ENCODE data around the gene KRTAP5-5.
"Not testable (repeated sequence)": the region's sequence is repeated elsewhere in the genome, so short reads cannot be mapped to it uniquely, and the experiment has no call there.

The KRTAP5-5 gene

DNA sequence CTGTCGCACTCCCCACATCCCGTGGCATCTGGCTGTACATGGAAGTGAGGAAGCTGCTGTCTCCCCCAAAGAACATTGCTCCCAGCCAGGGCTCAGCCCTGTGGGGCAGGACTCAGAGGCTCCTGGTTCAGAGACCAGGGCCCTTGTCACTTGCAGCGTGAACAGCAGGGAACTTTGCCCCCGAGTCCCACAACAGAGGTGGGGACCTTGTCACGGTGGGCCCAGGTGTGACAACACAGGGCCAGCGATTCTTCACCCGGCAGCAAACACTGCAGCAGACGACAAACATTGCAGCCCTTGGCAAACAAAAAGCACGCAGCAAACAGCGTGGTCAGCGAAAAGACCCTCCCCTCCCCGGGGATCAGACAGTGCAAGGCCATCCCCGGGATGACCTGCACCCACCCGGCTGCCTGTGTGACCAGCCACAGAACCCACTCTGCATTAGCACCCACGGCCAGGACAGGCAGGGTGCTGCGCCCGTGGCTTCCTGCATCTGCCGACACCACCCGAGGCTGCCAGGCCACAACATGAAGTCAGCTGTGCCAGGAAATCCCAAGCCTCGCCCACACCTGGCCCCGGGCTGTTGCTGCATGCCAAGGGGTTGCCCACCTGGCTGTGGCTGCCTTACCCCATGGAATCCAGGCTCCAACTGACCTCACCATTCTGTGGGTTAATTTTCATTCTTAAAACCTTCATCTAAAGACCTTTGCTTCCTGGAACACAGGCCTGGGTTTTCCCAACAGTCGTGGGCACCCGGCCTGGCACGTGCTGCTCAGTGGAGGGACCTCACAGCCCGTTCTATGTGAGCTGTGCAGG, 32.1 kb downstream of the KRTAP5-5 start:
- H3K4me3 ChIP-seq (ENCODE audit: low read length); H3K9me3 ChIP-seq (ENCODE audit: low read length); H3K4me1 ChIP-seq (ENCODE audit: insufficient read depth, low read length); H3K36me3 ChIP-seq (ENCODE audit: insufficient read depth, low read length); H2AFZ ChIP-seq (ENCODE audit: low read depth, low read length): not testable (repeated sequence)
- H3K27me3 ChIP-seq (ENCODE audit: insufficient read depth, low read length): peaks cover 15% of the 10 kb centered on the region

DNA sequence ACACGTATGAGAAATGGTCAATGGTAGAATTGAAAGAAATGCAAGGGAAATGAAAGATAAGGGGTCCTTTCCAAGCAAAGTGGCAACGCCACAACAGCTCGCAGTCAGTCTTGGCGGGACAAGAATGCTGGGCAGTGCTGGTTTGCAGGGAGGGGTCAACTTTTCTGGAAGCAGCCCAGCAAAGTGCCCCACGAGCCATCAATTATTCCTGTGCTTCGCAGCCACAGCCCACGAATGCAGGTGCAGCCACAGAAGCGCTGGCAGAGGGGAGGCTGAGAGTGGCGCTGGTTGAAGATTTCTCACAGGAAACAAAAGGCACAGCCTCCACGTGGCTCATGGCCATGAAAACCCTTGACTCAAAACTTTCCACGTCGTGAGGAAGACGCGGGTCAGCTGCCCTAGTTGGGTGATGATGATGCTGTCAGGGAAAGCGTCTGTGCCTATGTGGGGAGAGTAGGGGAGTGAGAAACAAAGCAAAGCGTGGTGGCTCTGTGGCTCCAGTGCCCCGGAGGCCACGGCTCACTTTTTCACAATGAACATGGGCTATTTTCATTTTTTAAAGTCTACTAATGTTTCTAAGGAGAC, 33.2 kb downstream of the KRTAP5-5 start:
- H2AFZ ChIP-seq (ENCODE audit: low read depth, low read length): not testable (repeated sequence)

DNA sequence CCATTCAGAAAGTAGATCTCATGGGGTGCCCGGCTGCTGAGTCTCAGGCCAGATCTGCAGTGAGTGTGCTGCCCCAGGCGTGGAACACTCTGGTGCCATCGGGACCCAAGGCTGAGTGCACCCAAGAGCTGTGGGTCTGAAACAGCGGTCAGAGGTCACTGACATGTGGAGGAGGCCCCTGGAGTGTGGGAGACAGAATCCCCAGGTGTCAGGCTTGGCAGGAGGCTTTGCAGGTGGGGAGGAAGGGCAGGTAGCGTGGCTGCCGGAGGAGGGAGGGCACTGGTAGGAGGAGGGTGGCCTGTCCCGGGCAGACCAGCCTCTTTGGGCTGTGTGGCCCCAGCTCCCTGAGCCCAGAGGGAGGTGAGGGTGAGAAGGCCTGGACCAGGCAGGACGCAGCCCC, 35.7 kb downstream of the KRTAP5-5 start:
- Histone ChIP-seq H2AFZ (ENCODE audit: low read depth, low read length) (no peak overlapping the region), H3K4me3 (ENCODE audit: low read length) (no peak overlapping the region), H3K36me3 (ENCODE audit: insufficient read depth, low read length) (no peaks in the 10 kb centered on the region), H3K27me3 (ENCODE audit: insufficient read depth, low read length) (peaks cover 12% of the 10 kb centered on the region), H3K4me1 (ENCODE audit: insufficient read depth, low read length) (no peaks in the 10 kb centered on the region), H3K9me3 (ENCODE audit: low read length) (no peaks in the 10 kb centered on the region)

More for the DNA sequence above, 33.2 kb downstream of the KRTAP5-5 start:
- H3K4me3 ChIP-seq (ENCODE audit: low read length); H3K36me3 ChIP-seq (ENCODE audit: insufficient read depth, low read length); H3K9me3 ChIP-seq (ENCODE audit: low read length); H3K4me1 ChIP-seq (ENCODE audit: insufficient read depth, low read length): not testable (repeated sequence)
- peaks cover 17% of the 10 kb centered on the region for H3K27me3 ChIP-seq (ENCODE audit: insufficient read depth, low read length)

DNA sequence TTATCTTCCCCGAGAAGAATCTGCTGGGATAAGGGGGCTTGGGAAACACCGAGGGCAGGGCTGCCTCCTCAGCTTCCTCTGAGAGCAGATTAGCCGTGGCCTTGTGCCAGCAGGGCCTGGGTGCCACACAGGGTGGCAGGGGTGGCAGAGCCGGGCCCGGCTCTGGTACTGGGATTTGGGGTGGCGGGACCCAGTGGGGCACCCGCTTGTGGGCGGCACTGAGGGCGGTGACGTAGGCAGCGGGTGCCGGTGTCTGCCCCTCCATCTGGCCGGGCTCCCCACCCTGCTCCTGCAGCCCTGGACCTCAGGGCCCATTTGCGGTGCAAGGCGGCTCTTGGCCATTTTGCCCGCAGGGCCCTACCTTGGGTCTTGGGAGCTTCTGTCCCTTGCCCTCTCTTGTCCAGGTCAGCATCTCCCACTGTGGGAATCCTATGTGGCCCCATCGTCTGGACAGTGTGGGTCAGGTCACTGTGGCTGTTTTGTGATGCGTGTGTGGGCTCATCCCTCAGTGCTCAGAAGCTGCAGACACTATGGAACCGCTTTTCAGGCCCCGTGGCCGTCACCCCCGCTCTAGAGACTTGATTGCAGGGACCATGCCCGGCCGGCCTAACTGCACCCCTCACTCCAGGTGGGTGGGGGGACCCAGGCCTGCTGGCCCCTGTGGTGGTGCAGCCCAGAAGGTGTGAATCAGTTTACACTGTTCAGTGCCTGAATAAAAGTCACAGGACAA, 37.7 kb downstream of the KRTAP5-5 start:
- Histone ChIP-seq H2AFZ (ENCODE audit: low read depth, low read length) (no peak overlapping the region), H3K27me3 (ENCODE audit: insufficient read depth, low read length) (peaks cover 7% of the 10 kb centered on the region), H3K9me3 (ENCODE audit: low read length) (no peaks in the 10 kb centered on the region), H3K36me3 (ENCODE audit: insufficient read depth, low read length) (no peaks in the 10 kb centered on the region), H3K4me3 (ENCODE audit: low read length) (no peak overlapping the region), H3K4me1 (ENCODE audit: insufficient read depth, low read length) (no peaks in the 10 kb centered on the region)

DNA sequence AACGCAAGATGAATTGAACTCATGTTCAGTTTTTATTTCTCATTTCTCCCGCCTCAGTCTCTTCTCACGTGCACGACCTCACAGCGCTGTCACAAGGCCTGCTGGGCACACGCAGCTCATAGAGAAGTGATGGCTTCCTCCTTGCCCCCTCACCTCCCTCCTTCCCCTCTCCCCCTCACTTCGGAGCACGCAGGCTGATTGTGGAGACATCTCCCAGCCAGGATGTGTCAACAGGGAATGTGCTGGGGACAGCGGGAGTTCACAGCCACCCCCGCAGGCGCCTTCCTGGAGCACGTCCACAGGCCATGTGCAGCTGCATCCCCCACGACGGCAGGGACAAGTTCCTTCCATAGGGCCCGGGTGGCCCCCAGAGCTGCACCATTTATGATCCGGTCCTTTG, 38.3 kb downstream of the KRTAP5-5 start:
- Histone ChIP-seq H3K9me3 (ENCODE audit: low read length) (no peaks in the 10 kb centered on the region), H2AFZ (ENCODE audit: low read depth, low read length) (no peak overlapping the region), H3K36me3 (ENCODE audit: insufficient read depth, low read length) (no peaks in the 10 kb centered on the region), H3K4me3 (ENCODE audit: low read length) (no peak overlapping the region), H3K27me3 (ENCODE audit: insufficient read depth, low read length) (peaks cover 10% of the 10 kb centered on the region), H3K4me1 (ENCODE audit: insufficient read depth, low read length) (no peaks in the 10 kb centered on the region)

DNA sequence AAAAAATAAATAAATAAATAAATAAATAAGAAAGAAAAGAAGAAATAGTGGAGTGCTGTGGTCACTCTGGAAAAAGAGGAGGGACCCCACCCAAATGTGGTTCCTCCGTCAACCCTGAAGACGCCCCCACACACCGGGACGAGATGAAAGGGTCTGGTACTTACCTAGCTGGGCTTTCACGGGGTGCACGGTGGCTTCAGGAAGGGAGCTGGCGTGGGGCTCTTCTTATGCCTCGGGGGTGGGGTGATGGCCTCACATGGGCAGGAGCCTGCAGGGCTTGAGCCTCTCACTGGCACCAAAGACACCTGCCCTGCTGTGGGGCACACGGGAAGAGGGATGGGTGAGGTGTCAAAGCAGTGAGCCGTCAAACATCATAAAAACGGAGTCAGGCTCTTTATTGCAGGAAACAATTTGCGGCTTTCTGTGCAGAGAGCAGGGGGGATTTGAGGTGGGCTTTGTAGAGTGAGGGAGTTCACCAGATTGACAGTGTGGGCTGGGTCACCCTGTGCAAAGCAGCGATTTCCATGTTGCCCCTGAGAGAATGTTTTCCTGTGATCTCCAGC, 39.4 kb downstream of the KRTAP5-5 start:
- Histone ChIP-seq H3K4me3 (ENCODE audit: low read length) (no peak overlapping the region), H2AFZ (ENCODE audit: low read depth, low read length) (no peak overlapping the region), H3K36me3 (ENCODE audit: insufficient read depth, low read length) (no peaks in the 10 kb centered on the region), H3K27me3 (ENCODE audit: insufficient read depth, low read length) (peaks cover 15% of the 10 kb centered on the region), H3K9me3 (ENCODE audit: low read length) (no peaks in the 10 kb centered on the region), H3K4me1 (ENCODE audit: insufficient read depth, low read length) (no peaks in the 10 kb centered on the region)

DNA sequence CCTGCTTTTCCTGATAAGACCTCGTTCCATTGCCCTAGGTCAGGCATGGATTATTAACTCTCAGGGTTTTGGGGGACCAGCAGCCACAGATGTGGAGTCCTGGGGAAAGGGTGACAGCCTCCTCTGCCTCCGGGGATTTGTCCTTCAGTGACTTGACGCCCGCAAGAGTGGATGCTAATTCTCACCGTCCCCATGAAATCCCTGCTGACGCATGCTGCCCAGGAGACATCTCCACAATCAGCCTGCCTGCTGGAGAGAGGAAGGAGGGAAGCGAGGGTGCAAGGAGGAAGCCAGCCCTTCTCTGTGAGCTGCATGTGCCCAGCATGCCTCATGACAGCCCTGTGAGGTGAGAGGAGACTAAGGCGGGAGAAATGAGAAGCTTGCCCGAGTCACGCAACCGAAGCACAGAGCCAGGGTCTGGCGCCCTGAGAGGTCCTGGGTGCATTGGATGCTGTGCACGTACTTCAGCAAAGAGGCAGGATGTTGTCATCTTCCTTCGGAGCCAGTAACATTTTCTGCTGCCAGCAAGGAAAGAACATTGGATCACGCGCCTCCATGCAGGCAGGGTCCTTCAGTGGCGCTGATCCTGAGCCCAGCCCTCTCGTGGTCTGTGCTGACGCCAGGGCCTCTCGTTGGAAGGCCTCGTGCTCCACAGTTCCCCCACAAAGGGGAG, 40.1 kb downstream of the KRTAP5-5 start:
- H3K4me3 ChIP-seq (ENCODE audit: low read length): no peak overlapping the region
- H2AFZ ChIP-seq (ENCODE audit: low read depth, low read length): no peak overlapping the region
- H3K36me3 ChIP-seq (ENCODE audit: insufficient read depth, low read length): no peaks in the 10 kb centered on the region
- H3K9me3 ChIP-seq (ENCODE audit: low read length): no peaks in the 10 kb centered on the region
- H3K4me1 ChIP-seq (ENCODE audit: insufficient read depth, low read length): no peaks in the 10 kb centered on the region
- peaks cover 16% of the 10 kb centered on the region for H3K27me3 ChIP-seq (ENCODE audit: insufficient read depth, low read length)

DNA sequence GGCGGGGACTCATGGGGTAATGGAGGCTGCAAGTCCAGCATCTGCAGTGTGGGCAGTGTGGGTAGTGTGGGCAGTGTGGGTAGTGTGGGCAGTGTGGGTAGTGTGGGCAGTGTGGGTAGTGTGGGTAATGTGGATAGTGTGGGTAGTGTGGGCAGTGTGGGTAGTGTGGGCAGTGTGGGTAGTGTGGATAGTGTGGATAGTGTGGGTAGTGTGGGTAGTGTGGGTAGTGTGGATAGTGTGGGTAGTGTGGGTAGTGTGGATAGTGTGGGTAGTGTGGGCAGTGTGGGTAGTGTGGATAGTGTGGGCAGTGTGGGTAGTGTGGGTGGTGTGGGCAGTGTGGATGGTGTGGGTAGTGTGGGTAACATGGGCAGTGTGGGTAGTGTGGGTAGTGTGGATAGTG, 40.9 kb downstream of the KRTAP5-5 start:
- H3K36me3 ChIP-seq (ENCODE audit: insufficient read depth, low read length); H3K4me3 ChIP-seq (ENCODE audit: low read length); H3K4me1 ChIP-seq (ENCODE audit: insufficient read depth, low read length); H3K9me3 ChIP-seq (ENCODE audit: low read length); H2AFZ ChIP-seq (ENCODE audit: low read depth, low read length): not testable (repeated sequence)
- H3K27me3 ChIP-seq (ENCODE audit: insufficient read depth, low read length): peaks cover 20% of the 10 kb centered on the region

DNA sequence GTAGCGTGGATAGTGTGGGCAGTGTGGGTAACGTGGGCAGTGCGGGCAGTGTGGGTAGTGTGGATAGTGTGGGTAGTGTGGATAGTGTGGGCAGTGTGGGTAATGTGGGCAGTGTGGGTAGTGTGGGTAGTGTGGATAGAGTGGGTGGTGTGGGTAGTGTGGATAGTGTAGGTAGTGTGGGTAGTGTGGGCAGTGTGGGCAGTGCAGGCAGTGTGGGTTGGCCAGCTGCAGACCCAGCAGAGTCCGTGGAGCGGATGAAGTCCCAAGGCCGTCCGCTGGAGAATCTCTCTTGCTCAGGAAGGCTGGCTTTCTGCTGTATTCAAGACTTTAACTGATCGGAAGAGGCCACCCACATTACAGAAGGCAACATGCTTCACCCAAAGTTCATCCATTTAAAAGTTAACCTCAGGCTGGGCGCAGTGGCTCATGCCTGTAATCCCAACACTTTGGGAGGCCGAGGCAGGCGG, 41.4 kb downstream of the KRTAP5-5 start:
- H3K36me3 ChIP-seq (ENCODE audit: insufficient read depth, low read length): no peaks in the 10 kb centered on the region
- no peak overlapping the region for H3K4me3 ChIP-seq (ENCODE audit: low read length)
- no peaks in the 10 kb centered on the region for H3K4me1 ChIP-seq (ENCODE audit: insufficient read depth, low read length)
- no peaks in the 10 kb centered on the region for H3K9me3 ChIP-seq (ENCODE audit: low read length)
- H2AFZ ChIP-seq (ENCODE audit: low read depth, low read length): no peak overlapping the region
- H3K27me3 ChIP-seq (ENCODE audit: insufficient read depth, low read length): peaks cover 20% of the 10 kb centered on the region

DNA sequence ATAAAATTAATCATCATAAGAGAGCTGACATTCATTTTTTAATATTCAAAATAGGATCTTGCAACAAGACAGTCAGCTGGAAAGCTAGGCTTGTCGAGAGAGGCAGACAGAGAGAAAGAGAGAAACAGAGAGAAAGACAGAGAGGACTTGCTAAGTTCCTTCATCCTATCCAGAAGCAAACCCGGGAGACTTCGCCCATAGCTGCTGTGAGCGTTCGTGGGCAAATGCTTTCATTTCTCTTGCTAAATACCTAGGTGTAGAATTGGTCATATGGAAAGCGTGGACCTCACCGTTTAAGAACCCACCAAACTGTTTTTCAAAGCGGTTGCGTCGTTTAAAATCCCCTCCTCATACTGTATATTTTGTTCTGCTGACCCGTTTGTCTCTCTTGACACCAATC, 42.1 kb downstream of the KRTAP5-5 start:
- H3K27me3 ChIP-seq (ENCODE audit: insufficient read depth, low read length): peaks cover 20% of the 10 kb centered on the region
- no peaks in the 10 kb centered on the region for H3K4me1 ChIP-seq (ENCODE audit: insufficient read depth, low read length)
- no peaks in the 10 kb centered on the region for H3K9me3 ChIP-seq (ENCODE audit: low read length)
- H3K36me3 ChIP-seq (ENCODE audit: insufficient read depth, low read length): no peaks in the 10 kb centered on the region
- no peak overlapping the region for H3K4me3 ChIP-seq (ENCODE audit: low read length)
- H2AFZ ChIP-seq (ENCODE audit: low read depth, low read length): no peak overlapping the region

DNA sequence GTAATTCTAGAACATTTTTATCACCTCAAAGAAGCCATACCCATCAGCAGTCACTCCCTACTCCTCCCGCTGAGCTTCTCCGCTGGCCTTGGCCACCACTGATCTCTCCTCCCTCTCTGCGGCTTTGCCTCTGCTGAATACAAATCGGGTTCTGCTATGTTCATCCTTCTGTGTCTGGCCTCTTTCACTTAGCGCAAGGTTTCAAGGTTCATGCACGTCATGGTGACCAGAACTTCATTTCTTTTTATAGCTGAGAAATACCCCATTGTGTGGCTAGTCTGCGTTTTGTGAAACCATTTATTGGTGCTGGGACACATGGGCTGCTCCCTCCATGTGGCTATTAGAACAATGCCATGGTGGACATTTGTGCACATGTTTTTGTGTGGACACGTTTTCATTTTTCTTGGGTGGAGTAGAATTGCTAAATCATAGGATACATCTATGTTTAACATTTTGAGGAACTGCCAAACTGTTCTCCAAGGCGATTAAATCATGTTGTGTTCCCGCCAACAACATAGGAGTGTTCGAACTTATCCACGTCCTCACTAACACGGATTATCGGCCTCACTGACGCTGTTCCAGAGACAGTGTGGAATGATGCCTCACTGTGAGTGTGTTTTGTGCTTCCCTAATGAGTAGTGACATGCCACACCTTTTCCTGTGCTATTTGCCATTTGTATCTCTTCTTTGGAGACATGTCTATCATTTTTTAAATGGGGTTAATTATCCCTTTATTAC, 43.2 kb downstream of the KRTAP5-5 start:
- no peak overlapping the region for H2AFZ ChIP-seq (ENCODE audit: low read depth, low read length)
- no peaks in the 10 kb centered on the region for H3K4me1 ChIP-seq (ENCODE audit: insufficient read depth, low read length)
- H3K4me3 ChIP-seq (ENCODE audit: low read length): no peak overlapping the region

DNA sequence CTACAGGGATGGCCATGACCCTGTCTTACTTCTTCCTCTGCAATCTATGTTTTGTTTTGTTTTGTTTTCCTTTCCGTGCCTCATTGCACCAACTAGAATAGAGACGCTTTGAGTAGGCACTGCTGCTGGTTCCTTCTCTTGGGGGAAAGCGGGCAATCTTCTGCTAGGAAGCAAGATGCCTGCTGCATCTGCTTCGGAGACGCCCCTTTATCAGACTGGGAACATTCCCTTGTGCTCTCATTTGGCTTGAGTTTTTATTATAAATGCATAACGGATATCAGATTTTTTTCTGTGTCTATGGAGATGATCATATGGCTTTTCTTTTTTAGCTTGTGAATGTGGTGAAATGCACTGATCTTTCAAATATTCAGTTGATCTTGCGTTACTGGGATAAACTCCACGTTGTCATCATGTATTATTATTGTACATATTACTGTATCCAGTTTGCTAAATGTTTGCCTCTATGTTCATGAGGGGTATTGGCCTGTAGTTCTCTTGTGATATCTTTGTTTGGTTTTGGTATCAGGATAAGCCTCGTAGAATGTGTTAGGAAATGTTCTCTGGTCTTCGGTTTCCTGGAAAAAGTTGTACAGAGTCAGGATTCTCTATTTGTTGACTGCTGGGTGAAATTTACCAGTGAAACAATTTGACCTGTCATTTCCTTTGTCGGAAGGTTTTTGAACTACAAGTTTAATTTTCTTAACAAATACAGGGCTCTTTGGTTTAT, 44.0 kb downstream of the KRTAP5-5 start:
- Histone ChIP-seq H3K36me3 (ENCODE audit: insufficient read depth, low read length) (no peaks in the 10 kb centered on the region), H3K9me3 (ENCODE audit: low read length) (no peaks in the 10 kb centered on the region), H3K27me3 (ENCODE audit: insufficient read depth, low read length) (peaks cover 18% of the 10 kb centered on the region), H2AFZ (ENCODE audit: low read depth, low read length) (no peak overlapping the region), H3K4me3 (ENCODE audit: low read length) (no peak overlapping the region), H3K4me1 (ENCODE audit: insufficient read depth, low read length) (no peaks in the 10 kb centered on the region)

More for the DNA sequence above, 43.2 kb downstream of the KRTAP5-5 start:
- Histone ChIP-seq H3K9me3 (ENCODE audit: low read length) (no peaks in the 10 kb centered on the region), H3K27me3 (ENCODE audit: insufficient read depth, low read length) (peaks cover 18% of the 10 kb centered on the region), H3K36me3 (ENCODE audit: insufficient read depth, low read length) (no peaks in the 10 kb centered on the region)
